ENCODE measurements around the gene SH3BGRL2. TPM values are rescaled to one million over a fixed set of nuclear protein-coding genes. Genes with fewer than 3 reads are reported as not detected.

The SH3BGRL2 gene
- total RNA-seq, 1 donor from 2014 or later = not detected

DNA sequence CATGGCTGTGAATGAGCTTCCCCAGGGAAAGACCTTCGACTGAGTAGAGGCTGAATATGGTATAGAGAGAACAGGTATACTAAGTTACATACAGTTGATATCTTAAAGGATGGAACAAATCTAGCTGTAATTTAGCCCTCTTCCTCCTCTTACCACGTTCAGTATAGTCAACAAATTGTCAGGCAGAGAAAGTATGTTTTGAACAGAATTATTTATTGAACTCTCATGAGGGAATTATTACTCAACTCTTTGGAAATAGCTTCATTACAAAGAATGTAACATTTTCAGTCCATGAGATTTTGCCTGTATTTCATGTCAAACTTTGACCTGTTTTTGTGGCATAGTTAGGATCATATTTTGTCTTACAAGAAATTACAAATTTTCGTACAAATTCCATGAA, 63.0 kb downstream of the SH3BGRL2 start:
- Mint-ChIP-seq H3K4me1 (no peaks in the 10 kb centered on the region), H3K27ac (no peak overlapping the region), H3K27me3 (peaks cover 3% of the 10 kb centered on the region), H3K4me3 (no peak overlapping the region), H3K9me3 (peaks cover 3% of the 10 kb centered on the region), H3K36me3 (ENCODE audit: low read depth) (no peaks in the 10 kb centered on the region)
- DNase-seq = no peak
- POLR2A ChIA-PET = no interaction called here
- CTCF ChIA-PET = no interaction called here
- ATAC-seq (ENCODE audit: low read depth) = no peak
- intact Hi-C loops (cut with micrococcal nuclease) = no loop called here
- TF ChIP-seq, protein P1, sequence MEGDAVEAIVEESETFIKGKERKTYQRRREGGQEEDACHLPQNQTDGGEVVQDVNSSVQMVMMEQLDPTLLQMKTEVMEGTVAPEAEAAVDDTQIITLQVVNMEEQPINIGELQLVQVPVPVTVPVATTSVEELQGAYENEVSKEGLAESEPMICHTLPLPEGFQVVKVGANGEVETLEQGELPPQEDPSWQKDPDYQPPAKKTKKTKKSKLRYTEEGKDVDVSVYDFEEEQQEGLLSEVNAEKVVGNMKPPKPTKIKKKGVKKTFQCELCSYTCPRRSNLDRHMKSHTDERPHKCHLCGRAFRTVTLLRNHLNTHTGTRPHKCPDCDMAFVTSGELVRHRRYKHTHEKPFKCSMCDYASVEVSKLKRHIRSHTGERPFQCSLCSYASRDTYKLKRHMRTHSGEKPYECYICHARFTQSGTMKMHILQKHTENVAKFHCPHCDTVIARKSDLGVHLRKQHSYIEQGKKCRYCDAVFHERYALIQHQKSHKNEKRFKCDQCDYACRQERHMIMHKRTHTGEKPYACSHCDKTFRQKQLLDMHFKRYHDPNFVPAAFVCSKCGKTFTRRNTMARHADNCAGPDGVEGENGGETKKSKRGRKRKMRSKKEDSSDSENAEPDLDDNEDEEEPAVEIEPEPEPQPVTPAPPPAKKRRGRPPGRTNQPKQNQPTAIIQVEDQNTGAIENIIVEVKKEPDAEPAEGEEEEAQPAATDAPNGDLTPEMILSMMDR (IDR thresholded peaks at IDR 0.05) = no peak

DNA sequence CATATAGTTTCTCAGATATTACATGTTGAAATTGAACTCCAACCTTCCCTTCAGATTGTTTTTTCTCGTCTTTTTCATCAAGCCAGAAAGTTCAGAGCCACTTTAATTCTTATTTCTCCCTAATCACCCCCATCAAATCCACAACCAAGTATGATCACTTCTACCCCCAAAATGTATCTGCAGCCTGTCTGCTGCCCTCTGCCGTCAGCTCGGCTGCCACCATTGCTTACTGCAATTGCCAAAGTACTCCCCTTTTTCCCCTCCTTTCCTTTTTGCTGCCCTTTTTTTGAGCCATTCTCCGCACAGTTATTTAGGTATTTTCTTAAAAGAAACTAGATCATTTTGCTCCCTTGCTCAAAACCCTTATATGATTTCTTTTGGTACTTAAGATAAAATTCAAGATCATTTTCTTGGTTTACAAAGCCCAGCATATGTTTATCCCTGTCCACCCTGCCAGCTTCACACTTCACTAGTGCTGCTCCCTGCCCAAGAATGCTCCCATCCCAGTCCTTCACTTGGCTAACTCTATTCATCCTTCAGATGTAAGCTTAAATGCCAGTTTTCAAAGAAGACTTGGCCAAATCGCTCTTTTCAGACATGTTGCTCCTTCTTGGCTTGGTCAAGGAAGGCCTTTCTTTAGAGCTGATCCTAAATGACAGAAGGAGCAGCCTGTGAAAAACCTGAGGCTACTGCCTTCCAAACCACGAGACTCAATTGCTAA, 63.7 kb downstream of the SH3BGRL2 start:
- Mint-ChIP-seq H3K4me1 (no peaks in the 10 kb centered on the region), H3K4me3 (no peak overlapping the region), H3K9me3 (peaks cover 3% of the 10 kb centered on the region), H3K27ac (no peak overlapping the region), H3K27me3 (peaks cover 3% of the 10 kb centered on the region), H3K36me3 (ENCODE audit: low read depth) (no peaks in the 10 kb centered on the region)
- ChIA-PET POLR2A (interaction anchor here (0.6 kb wide), 1 partner anchor 487 kb away, joined by 3 read pairs; no protein-coding TSS in a partner anchor), CTCF (no interaction called here)
- ATAC-seq (ENCODE audit: low read depth) = no peak
- DNase-seq = no peak
- intact Hi-C loops (cut with micrococcal nuclease) = no loop called here
- TF ChIP-seq, protein P1 (IDR thresholded peaks at IDR 0.05) = no peak

DNA sequence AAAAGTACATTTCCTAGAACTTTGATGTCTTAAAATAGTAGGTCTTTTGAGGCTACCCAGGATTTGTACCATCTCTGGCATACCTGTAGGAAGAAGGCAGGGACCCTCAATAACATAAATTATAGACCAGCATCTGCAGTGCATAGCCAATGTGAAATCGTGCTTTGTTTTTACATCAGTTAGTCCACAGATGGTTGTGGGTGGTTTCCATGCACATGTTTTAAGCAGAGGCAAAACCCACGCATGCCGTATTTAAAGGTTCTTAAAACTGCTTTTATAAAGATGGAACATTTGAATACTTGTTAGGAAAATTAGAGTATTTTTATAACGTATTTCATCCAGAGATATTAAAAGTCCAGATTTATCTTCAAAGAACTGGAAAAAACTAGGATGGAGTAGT, 66.3 kb downstream of the SH3BGRL2 start:
- Mint-ChIP-seq H3K4me1 (no peaks in the 10 kb centered on the region), H3K4me3 (no peak overlapping the region), H3K27me3 (peaks cover 3% of the 10 kb centered on the region), H3K27ac (no peak overlapping the region), H3K36me3 (ENCODE audit: low read depth) (no peaks in the 10 kb centered on the region), H3K9me3 (no peaks in the 10 kb centered on the region)
- ChIA-PET POLR2A (no interaction called here), CTCF (no interaction called here)
- no peak for DNase-seq
- no peak for ATAC-seq (ENCODE audit: low read depth)
- intact Hi-C loops (cut with micrococcal nuclease) = no loop called here
- TF ChIP-seq, protein P1 (IDR thresholded peaks at IDR 0.05) = no peak

DNA sequence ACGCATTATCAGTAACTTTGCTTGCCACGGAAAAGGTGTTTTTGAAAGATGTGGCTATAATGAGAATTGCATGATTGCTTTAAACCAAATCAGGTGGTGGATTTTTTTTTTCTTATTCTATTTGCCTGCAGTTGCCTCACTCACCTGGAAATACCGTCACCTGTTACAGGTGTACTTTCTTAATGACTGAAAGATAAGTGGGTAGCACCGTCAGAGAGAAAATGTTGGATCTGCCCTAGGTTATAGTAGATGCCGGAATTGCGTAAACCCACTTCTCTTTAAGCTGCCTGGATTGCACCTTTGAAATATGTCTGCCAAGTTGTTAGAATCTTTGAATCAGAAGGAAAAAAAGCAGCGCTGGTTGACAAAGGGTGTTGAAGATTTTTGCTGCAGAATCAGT, 68.5 kb downstream of the SH3BGRL2 start:
- CTCF ChIA-PET = no interaction called here
- TF ChIP-seq, protein P1 (IDR thresholded peaks at IDR 0.05) = no peak
- H3K27ac Mint-ChIP-seq = no peak overlapping the region
- H3K4me1 Mint-ChIP-seq = no peaks in the 10 kb centered on the region
- POLR2A ChIA-PET = no interaction called here
- ATAC-seq (ENCODE audit: low read depth) (no peak), DNase-seq (no peak)
- H3K9me3 Mint-ChIP-seq = no peaks in the 10 kb centered on the region
- H3K36me3 Mint-ChIP-seq (ENCODE audit: low read depth) = no peaks in the 10 kb centered on the region
- H3K27me3 Mint-ChIP-seq = peaks cover 2% of the 10 kb centered on the region
- intact Hi-C loops (cut with micrococcal nuclease) = no loop called here
- H3K4me3 Mint-ChIP-seq = no peak overlapping the region

DNA sequence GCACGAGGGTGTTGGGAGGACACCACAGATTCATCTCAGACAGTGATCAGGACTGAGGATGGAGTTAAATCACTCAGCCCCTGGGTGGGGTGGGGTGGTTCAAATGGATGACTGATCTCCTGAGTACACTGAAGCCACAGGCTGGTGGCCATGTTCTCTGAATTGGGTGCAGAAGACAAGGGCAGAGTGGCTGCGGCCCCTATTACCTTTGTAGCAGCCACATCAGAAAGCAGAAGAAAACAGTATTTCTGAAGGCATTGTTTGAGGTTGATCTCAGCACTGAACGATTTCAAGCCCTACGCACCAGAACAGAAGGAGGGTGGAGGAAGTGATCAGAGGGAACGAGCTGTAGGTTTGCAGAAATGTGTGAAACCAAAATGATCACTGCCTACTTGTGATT, 71.6 kb downstream of the SH3BGRL2 start:
- ATAC-seq (ENCODE audit: low read depth) (no peak), DNase-seq (no peak)
- Mint-ChIP-seq H3K4me1 (no peaks in the 10 kb centered on the region), H3K27me3 (no peaks in the 10 kb centered on the region), H3K4me3 (no peak overlapping the region), H3K36me3 (ENCODE audit: low read depth) (no peaks in the 10 kb centered on the region), H3K27ac (no peak overlapping the region), H3K9me3 (no peaks in the 10 kb centered on the region)
- ChIA-PET CTCF (no interaction called here), POLR2A (no interaction called here)
- intact Hi-C loops (cut with micrococcal nuclease) = no loop called here
- TF ChIP-seq, protein P1 (IDR thresholded peaks at IDR 0.05) = no peak

Data from activated B cell treated with CpG ODN at 0.5 μM for 24 hours (primary cell).